ENCODE measurements around the gene SLC44A3.

DNA sequence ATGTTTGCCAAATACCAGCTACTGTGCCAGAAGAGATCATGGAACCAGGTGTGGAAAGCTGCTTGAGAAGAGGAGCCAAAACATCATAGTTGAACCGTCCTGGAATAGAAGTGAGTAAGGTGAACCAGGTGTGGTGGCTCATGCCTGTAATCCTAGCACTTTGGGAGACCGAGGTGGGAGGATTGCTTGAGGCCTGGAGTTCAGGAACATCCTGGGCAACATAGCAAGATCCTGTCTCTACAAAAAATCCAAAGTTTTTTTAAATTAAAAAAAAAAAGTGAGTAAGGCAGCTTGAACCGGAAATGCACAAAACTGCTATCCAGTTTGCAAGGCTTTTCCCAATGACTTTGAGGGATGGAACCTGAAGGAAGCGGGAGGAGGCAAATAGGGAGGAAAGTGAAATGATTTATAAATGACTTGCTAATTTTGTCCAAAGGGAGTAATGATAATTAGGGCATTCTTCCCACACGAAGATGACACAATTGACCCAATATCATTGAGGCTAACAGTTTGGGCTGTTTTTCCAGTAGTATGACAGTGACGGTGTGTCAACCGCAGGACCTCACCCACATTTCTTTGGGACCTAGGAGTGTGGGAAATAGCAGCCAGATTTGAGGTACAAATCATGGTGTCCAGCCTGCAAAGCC is 108.3 kb downstream of the SLC44A3 start:
- no peak for TF ChIP-seq EZH2 (IDR thresholded peaks at IDR 0.05; ENCODE audit: low read depth, unreplicated experiment)
- TF ChIP-seq, protein P1, sequence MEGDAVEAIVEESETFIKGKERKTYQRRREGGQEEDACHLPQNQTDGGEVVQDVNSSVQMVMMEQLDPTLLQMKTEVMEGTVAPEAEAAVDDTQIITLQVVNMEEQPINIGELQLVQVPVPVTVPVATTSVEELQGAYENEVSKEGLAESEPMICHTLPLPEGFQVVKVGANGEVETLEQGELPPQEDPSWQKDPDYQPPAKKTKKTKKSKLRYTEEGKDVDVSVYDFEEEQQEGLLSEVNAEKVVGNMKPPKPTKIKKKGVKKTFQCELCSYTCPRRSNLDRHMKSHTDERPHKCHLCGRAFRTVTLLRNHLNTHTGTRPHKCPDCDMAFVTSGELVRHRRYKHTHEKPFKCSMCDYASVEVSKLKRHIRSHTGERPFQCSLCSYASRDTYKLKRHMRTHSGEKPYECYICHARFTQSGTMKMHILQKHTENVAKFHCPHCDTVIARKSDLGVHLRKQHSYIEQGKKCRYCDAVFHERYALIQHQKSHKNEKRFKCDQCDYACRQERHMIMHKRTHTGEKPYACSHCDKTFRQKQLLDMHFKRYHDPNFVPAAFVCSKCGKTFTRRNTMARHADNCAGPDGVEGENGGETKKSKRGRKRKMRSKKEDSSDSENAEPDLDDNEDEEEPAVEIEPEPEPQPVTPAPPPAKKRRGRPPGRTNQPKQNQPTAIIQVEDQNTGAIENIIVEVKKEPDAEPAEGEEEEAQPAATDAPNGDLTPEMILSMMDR (conservative IDR thresholded peaks at IDR 0.05; ENCODE audit: low read depth in 2 of 2), result no peak
- no peak for TF ChIP-seq POLR2AphosphoS5 (IDR thresholded peaks at IDR 0.05; ENCODE audit: low read depth)
- TF ChIP-seq ZNF114 (CRISPR knock-in tag; IDR thresholded peaks at IDR 0.05), result no peak
- TF ChIP-seq REST (IDR thresholded peaks at IDR 0.05; ENCODE audit: unreplicated experiment), result no peak
- no peak for TF ChIP-seq EZH2phosphoT487 (IDR thresholded peaks at IDR 0.05; ENCODE audit: unreplicated experiment)
- no peak for TF ChIP-seq CREB1 (CRISPR knock-in tag; IDR thresholded peaks at IDR 0.05; ENCODE audit: low read depth)
- no peak for TF ChIP-seq STAT1 (IDR thresholded peaks at IDR 0.05; ENCODE audit: unreplicated experiment)
- TF ChIP-seq ZNF331 (CRISPR knock-in tag; IDR thresholded peaks at IDR 0.05; ENCODE audit: low read depth), result no peak
- no peak for TF ChIP-seq JUNB (IDR thresholded peaks at IDR 0.05; ENCODE audit: unreplicated experiment)
- TF ChIP-seq, protein P2, sequence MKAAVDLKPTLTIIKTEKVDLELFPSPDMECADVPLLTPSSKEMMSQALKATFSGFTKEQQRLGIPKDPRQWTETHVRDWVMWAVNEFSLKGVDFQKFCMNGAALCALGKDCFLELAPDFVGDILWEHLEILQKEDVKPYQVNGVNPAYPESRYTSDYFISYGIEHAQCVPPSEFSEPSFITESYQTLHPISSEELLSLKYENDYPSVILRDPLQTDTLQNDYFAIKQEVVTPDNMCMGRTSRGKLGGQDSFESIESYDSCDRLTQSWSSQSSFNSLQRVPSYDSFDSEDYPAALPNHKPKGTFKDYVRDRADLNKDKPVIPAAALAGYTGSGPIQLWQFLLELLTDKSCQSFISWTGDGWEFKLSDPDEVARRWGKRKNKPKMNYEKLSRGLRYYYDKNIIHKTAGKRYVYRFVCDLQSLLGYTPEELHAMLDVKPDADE (IDR thresholded peaks at IDR 0.05), result no peak
- TF ChIP-seq, protein P3, sequence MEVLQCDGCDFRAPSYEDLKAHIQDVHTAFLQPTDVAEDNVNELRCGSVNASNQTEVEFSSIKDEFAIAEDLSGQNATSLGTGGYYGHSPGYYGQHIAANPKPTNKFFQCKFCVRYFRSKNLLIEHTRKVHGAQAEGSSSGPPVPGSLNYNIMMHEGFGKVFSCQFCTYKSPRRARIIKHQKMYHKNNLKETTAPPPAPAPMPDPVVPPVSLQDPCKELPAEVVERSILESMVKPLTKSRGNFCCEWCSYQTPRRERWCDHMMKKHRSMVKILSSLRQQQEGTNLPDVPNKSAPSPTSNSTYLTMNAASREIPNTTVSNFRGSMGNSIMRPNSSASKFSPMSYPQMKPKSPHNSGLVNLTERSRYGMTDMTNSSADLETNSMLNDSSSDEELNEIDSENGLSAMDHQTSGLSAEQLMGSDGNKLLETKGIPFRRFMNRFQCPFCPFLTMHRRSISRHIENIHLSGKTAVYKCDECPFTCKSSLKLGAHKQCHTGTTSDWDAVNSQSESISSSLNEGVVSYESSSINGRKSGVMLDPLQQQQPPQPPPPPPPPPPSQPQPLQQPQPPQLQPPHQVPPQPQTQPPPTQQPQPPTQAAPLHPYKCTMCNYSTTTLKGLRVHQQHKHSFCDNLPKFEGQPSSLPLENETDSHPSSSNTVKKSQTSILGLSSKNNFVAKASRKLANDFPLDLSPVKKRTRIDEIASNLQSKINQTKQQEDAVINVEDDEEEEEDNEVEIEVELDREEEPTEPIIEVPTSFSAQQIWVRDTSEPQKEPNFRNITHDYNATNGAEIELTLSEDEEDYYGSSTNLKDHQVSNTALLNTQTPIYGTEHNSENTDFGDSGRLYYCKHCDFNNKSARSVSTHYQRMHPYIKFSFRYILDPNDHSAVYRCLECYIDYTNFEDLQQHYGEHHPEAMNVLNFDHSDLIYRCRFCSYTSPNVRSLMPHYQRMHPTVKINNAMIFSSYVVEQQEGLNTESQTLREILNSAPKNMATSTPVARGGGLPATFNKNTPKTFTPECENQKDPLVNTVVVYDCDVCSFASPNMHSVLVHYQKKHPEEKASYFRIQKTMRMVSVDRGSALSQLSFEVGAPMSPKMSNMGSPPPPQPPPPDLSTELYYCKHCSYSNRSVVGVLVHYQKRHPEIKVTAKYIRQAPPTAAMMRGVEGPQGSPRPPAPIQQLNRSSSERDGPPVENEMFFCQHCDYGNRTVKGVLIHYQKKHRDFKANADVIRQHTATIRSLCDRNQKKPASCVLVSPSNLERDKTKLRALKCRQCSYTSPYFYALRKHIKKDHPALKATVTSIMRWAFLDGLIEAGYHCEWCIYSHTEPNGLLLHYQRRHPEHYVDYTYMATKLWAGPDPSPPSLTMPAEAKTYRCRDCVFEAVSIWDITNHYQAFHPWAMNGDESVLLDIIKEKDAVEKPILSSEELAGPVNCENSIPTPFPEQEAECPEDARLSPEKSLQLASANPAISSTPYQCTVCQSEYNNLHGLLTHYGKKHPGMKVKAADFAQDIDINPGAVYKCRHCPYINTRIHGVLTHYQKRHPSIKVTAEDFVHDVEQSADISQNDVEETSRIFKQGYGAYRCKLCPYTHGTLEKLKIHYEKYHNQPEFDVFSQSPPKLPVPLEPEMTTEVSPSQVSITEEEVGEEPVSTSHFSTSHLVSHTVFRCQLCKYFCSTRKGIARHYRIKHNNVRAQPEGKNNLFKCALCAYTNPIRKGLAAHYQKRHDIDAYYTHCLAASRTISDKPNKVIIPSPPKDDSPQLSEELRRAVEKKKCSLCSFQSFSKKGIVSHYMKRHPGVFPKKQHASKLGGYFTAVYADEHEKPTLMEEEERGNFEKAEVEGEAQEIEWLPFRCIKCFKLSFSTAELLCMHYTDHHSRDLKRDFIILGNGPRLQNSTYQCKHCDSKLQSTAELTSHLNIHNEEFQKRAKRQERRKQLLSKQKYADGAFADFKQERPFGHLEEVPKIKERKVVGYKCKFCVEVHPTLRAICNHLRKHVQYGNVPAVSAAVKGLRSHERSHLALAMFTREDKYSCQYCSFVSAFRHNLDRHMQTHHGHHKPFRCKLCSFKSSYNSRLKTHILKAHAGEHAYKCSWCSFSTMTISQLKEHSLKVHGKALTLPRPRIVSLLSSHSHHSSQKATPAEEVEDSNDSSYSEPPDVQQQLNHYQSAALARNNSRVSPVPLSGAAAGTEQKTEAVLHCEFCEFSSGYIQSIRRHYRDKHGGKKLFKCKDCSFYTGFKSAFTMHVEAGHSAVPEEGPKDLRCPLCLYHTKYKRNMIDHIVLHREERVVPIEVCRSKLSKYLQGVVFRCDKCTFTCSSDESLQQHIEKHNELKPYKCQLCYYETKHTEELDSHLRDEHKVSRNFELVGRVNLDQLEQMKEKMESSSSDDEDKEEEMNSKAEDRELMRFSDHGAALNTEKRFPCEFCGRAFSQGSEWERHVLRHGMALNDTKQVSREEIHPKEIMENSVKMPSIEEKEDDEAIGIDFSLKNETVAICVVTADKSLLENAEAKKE (CRISPR knock-in tag; IDR thresholded peaks at IDR 0.05), result no peak

All from GM23338 (cell line).